HepG2 (cell line): ENCODE results near the gene IDUA. TPM values are rescaled to one million over a fixed set of nuclear protein-coding genes. Genes with fewer than 3 reads are reported as not detected.

Experiments
- ATAC-seq: fragments of 200-7000 bp; cut with Tn5 transposase; 3 replicates; pipeline ENCODE4 v1.9.1; 2020; ENCODE audit warnings: mild to moderate bottlenecking, moderate library complexity
- BruUV-seq: library from RNA; stranded (reverse); fragments of 400-500 nt; replicated peaks from 2 replicates; lab custom pipeline; 2021; lab: Mats Ljungman, UMichigan
- CTCF ChIA-PET: fragments of 300-600 bp; formaldehyde crosslinking; extraction: SDS; loops from one replicate; lab custom pipeline; 2021; ENCODE audit warnings: low total read pairs, inconsistent platforms, low intra/inter-chr PET ratio; lab: Yijun Ruan, JAX
- POLR2A ChIA-PET: fragments of 350-600 bp; sonication (Branson Sonifier 250); formaldehyde crosslinking; loops from one replicate; lab custom pipeline; 2020; ENCODE audit warnings: antibody characterized with exemption, inconsistent platforms; lab: Yijun Ruan, JAX
- DNase-seq: peaks from one replicate; pipeline ENCODE4 v3.0.0-alpha.2; 2015; ENCODE audit warnings: low spot score
- FAIRE-seq: peaks from 3 replicates; lab custom pipeline; 2011; peaks lifted over from hg19 to GRCh38; lab: Jason Lieb, UNC
- H2AFZ ChIP-seq: one replicate; pipeline ENCODE4 v1.6.1; 2011; ENCODE audit warnings: low read length, inconsistent platforms
- H3K27ac ChIP-seq: fragments of 300-600 bp; 3 replicates; pipeline ENCODE4 v1.8.0; 2011; ENCODE audit warnings: mixed run types, mild to moderate bottlenecking, mixed read lengths, low read length, inconsistent platforms; ENCODE audit not compliant: insufficient read depth; ENCODE audit errors: extremely low read length
- H3K27me3 ChIP-seq, 2 experiments: fragments of 200-600 bp in 1 of 2; 2 replicates in 1 of 2; 3 replicates in 1 of 2; pipeline versions ENCODE4 v1.6.0 to v1.8.0; 2011; ENCODE audit warnings: low read length in 2 of 2, mild to moderate bottlenecking in 2 of 2, moderate library complexity in 2 of 2, inconsistent platforms in 1 of 2; ENCODE audit not compliant: insufficient read depth in 2 of 2, control insufficient read depth in 1 of 2
- H3K36me3 ChIP-seq, 2 experiments: fragments of 200-600 bp in 1 of 2; replicated peaks in 1 of 2; 2 replicates in 1 of 2; 3 replicates in 1 of 2; pipeline versions ENCODE4 v1.5.1 to v1.8.0; 2011; ENCODE audit warnings: low read length in 2 of 2, inconsistent platforms in 1 of 2; ENCODE audit not compliant: insufficient read depth in 2 of 2, control insufficient read depth in 1 of 2
- H3K4me1 ChIP-seq: 2 replicates; pipeline ENCODE4 v1.5.1; 2012; ENCODE audit warnings: low read length, inconsistent platforms; ENCODE audit not compliant: insufficient read depth
- H3K4me2 ChIP-seq: 2 replicates; pipeline ENCODE4 v1.6.0; 2011; ENCODE audit warnings: low read depth, low read length, inconsistent platforms
- H3K4me3 ChIP-seq, 3 experiments: fragments of 200-600 bp in 1 of 3; sonication (generic), shearing (Covaris generic) in 1 of 3; replicated peaks in 1 of 3; 2 replicates each; pipeline ENCODE4 v1.5.1; 2011 to 2016; ENCODE audit warnings: low read length in 3 of 3, inconsistent platforms in 2 of 3, low read depth in 2 of 3, mild to moderate bottlenecking in 2 of 3, control low read depth in 1 of 3, mixed read lengths in 1 of 3; ENCODE audit not compliant: insufficient read depth in 1 of 3
- H3K79me2 ChIP-seq: one replicate; pipeline ENCODE4 v1.6.1; 2011; ENCODE audit warnings: low read length, inconsistent platforms; ENCODE audit not compliant: insufficient read depth
- H3K9ac ChIP-seq: 2 replicates; pipeline ENCODE4 v1.6.0; 2011; ENCODE audit warnings: mild to moderate bottlenecking, low read depth, low read length, inconsistent platforms; ENCODE audit not compliant: insufficient read depth
- H3K9me3 ChIP-seq: 2 replicates; pipeline ENCODE4 v1.5.1; 2012; ENCODE audit warnings: mild to moderate bottlenecking, low read length
- H4K20me1 ChIP-seq: 2 replicates; pipeline ENCODE4 v1.6.0; 2011; ENCODE audit warnings: inconsistent platforms, mild to moderate bottlenecking, low read length, moderate library complexity; ENCODE audit not compliant: insufficient read depth
- ARHGAP35 ChIP-seq: sonication (generic); formaldehyde crosslinking; IDR thresholded peaks from 2 replicates; pipeline ENCODE4 v1.9.0; 2022; ENCODE audit warnings: mild to moderate bottlenecking, inconsistent platforms, moderate library complexity, missing genetic modification reagents, borderline replicate concordance
- ATF7 ChIP-seq, 2 experiments: fragments of 450-650 bp in 1 of 2; sonication (generic) in 1 of 2; formaldehyde crosslinking in 1 of 2; IDR thresholded peaks; 2 replicates each; pipeline versions ENCODE4 v1.4.0 to v1.6.1; 2016 to 2020; ENCODE audit warnings: antibody characterized with exemption in 1 of 2, mild to moderate bottlenecking in 1 of 2, missing genetic modification reagents in 1 of 2
- GABPB1 ChIP-seq: IDR thresholded peaks from 2 replicates; pipeline ENCODE4 v1.6.1; 2016; ENCODE audit warnings: mild to moderate bottlenecking, missing genetic modification reagents, moderate library complexity, missing compliant biosample characterization
- GATA4 ChIP-seq: sonication (generic); IDR thresholded peaks from 2 replicates; pipeline ENCODE4 v1.6.1; 2016; ENCODE audit warnings: antibody characterized with exemption, low read depth, borderline replicate concordance
- KDM2A ChIP-seq: sonication (generic); formaldehyde crosslinking; IDR thresholded peaks from 2 replicates; pipeline ENCODE4 v1.4.0; 2020; ENCODE audit warnings: low read depth, missing genetic modification reagents, borderline replicate concordance
- MEIS2 ChIP-seq: sonication (generic); formaldehyde crosslinking; IDR thresholded peaks from 2 replicates; pipeline ENCODE4 v1.9.0; 2021; ENCODE audit warnings: mild to moderate bottlenecking, missing genetic modification reagents
- SAFB2 ChIP-seq: sonication (generic); formaldehyde crosslinking; IDR thresholded peaks from 2 replicates; pipeline ENCODE4 v1.5.1; 2020; ENCODE audit warnings: missing genetic modification reagents, low read depth, mild to moderate bottlenecking, borderline replicate concordance
- TBP ChIP-seq: sonication (generic); formaldehyde crosslinking; IDR thresholded peaks from 2 replicates; pipeline ENCODE4 v1.5.0; 2020; ENCODE audit warnings: missing genetic modification reagents
- ZNF225 ChIP-seq: sonication (generic); formaldehyde crosslinking; IDR thresholded peaks from 2 replicates; pipeline ENCODE4 v1.4.0; 2020; ENCODE audit warnings: mild to moderate bottlenecking, missing genetic modification reagents
- ZNF749 ChIP-seq: sonication (generic); formaldehyde crosslinking; IDR thresholded peaks from 2 replicates; pipeline ENCODE4 v1.8.0; 2022; ENCODE audit warnings: mild to moderate bottlenecking, missing genetic modification reagents, moderate library complexity, borderline replicate concordance
- ZNF766 ChIP-seq: sonication (generic); formaldehyde crosslinking; IDR thresholded peaks from 2 replicates; pipeline ENCODE4 v1.5.0; 2020; ENCODE audit warnings: missing genetic modification reagents, borderline replicate concordance
- WGBS: methylation state at CpG from one replicate; pipeline ENCODE4 v1.1.6; 2017; ENCODE audit warnings: low lambda C conversion rate; 5-methylcytosine and 5-hydroxymethylcytosine counted together
- in situ Hi-C: cut with HindIII; loops from 2 replicates; pipeline ENCODE4 v1.10.0; 2017; ENCODE audit warnings: low pct_unique_long_range_greater_than_20kb; ENCODE audit not compliant: extremely low pct_ligation_motif_present
- intact Hi-C: fragments of 100-400 bp; cut with micrococcal nuclease; formaldehyde crosslinking; loops from one replicate; pipeline ENCODE4 v1.10.0; 2022; ENCODE audit not compliant: unreplicated experiment
- polyA plus RNA-seq, 8 experiments: library from polyadenylated mRNA; depleted of rRNA in 3 of 8; stranded (reverse) in 7 of 8; unstranded in 1 of 8; fragments of >200 nt; fragmentation: Illumina TruSeq in 4 of 8; extraction: Trizol in 4 of 8; gene quantifications; 2 replicates each; pipeline versions ENCODE4 v1.2.1 to v1.2.3, GENCODE V29; 2011 to 2016; ENCODE audit warnings: low read depth in 4 of 8, missing spikeins in 1 of 8, mixed read lengths in 1 of 8; ENCODE audit not compliant: insufficient read depth in 1 of 8
- total RNA-seq, 5 experiments: library from RNA; depleted of rRNA; stranded (reverse); fragments of >200 nt; fragmentation: Illumina TruSeq; extraction: Trizol; gene quantifications; 2 replicates each; pipeline ENCODE4 v1.2.3, GENCODE V29; 2016; ENCODE audit warnings: low read depth in 1 of 5
- TF ChIP-seq, protein P1 (sequence below): sonication (generic); formaldehyde crosslinking; IDR thresholded peaks from 2 replicates; pipeline ENCODE4 v1.8.0; 2022; ENCODE audit warnings: mild to moderate bottlenecking, missing genetic modification reagents
- TF ChIP-seq, protein P2 (sequence below): sonication (generic); formaldehyde crosslinking; IDR thresholded peaks from 2 replicates; pipeline ENCODE4 v1.4.0; 2020; ENCODE audit warnings: low read depth, missing genetic modification reagents
- TF ChIP-seq, protein P3 (sequence below): fragments of 450-650 bp; IDR thresholded peaks from 2 replicates; pipeline ENCODE4 v1.6.1; 2017; ENCODE audit warnings: mild to moderate bottlenecking

IDUA gene
- total and polyA plus RNA-seq, 2 of the 13 experiments (the other 11 are each of a cell fraction or from before 2014, with no cell fraction given), result 0.77 to 1.0 TPM

DNA sequence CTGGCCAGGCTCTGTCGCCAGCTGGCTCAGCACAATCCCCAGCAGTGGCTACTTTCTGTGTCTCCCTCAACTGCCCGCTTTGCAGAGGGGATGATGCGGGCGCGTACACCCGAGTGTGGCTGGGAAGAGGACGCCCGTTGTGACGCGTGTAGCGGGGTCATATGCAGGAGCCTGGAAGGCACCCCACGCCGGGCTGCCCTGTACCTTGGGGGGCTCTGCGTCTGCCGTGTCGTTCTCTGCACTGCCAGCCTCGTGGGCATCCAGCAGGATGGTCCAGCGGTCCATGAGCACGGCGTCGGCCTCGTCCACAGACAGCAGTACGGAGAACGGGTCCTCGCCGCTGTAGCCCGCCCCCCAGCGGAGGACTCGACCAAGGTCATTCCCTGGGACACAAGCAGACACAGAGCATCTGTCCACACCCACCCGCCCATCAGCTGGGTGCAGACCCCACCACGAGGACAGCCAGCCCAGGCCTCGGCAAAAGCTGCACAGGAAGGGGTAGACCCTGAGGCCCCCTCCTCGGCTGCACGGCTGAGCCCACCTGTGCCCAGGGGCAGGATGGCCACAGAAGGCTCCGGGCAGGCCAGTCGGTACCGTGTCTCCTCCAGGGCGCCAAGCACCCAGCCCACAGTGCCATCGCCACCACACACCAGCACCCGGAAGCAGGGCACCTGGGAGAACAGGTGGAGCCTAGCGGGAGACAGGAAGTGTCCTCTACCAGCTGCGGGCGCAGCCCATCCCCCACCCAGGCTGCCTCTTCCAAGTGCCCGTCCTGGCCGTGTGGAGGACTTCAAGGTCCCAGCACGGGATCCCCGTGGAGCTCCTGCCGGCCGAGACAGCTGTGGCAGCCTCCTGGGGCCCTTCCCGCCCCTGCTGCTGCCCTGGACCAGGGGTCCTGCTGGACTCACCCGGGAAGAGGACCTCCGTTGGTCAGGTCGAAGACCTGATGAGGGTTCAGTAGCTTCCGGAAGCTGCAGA, 24.3 kb upstream of the IDUA start:
- FAIRE-seq (no peak), ATAC-seq (no peak), DNase-seq (no peak)
- 90% methylated on average over 2 of the region's 54 CpGs for whole genome bisulfite sequencing
- intact Hi-C loops (no loop called here), in situ Hi-C loops (no loop called here)
- no TSS peak for BruUV-seq
- H3K27me3 ChIP-seq, result no peaks in the 10 kb centered on the region
- H4K20me1 ChIP-seq, result no peaks in the 10 kb centered on the region
- H3K4me3 ChIP-seq, result no peak overlapping the region
- ChIA-PET POLR2A (interaction anchor here (1.1 kb wide), 1 partner anchor 24 kb away, joined by 3 read pairs; the partner anchor contains the start of gene IDUA), CTCF (no interaction called here)
- no peak overlapping the region for H2AFZ ChIP-seq
- H3K36me3 ChIP-seq, result 0 out of 5 replicates have a peak, but pooled peaks cover 0 to 1% of the 10 kb centered on the region in 2 experiments
- no peaks in the 10 kb centered on the region for H3K4me1 ChIP-seq
- no peak overlapping the region for H3K9ac ChIP-seq
- H3K4me2 ChIP-seq, result no peak overlapping the region
- H3K9me3 ChIP-seq, result no peaks in the 10 kb centered on the region
- H3K79me2 ChIP-seq, result no peaks in the 10 kb centered on the region
- no peak overlapping the region for H3K27ac ChIP-seq
- TF ChIP-seq TBP (CRISPR knock-in tag), result no peak
- no peak for TF ChIP-seq KDM2A
- no peak for TF ChIP-seq GABPB1 (CRISPR knock-in tag)
- TF ChIP-seq, protein P1, sequence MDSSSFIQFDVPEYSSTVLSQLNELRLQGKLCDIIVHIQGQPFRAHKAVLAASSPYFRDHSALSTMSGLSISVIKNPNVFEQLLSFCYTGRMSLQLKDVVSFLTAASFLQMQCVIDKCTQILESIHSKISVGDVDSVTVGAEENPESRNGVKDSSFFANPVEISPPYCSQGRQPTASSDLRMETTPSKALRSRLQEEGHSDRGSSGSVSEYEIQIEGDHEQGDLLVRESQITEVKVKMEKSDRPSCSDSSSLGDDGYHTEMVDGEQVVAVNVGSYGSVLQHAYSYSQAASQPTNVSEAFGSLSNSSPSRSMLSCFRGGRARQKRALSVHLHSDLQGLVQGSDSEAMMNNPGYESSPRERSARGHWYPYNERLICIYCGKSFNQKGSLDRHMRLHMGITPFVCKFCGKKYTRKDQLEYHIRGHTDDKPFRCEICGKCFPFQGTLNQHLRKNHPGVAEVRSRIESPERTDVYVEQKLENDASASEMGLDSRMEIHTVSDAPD (CRISPR knock-in tag), result no peak
- no peak for TF ChIP-seq ZNF766 (CRISPR knock-in tag)
- TF ChIP-seq SAFB2, result no peak
- TF ChIP-seq, protein P2, sequence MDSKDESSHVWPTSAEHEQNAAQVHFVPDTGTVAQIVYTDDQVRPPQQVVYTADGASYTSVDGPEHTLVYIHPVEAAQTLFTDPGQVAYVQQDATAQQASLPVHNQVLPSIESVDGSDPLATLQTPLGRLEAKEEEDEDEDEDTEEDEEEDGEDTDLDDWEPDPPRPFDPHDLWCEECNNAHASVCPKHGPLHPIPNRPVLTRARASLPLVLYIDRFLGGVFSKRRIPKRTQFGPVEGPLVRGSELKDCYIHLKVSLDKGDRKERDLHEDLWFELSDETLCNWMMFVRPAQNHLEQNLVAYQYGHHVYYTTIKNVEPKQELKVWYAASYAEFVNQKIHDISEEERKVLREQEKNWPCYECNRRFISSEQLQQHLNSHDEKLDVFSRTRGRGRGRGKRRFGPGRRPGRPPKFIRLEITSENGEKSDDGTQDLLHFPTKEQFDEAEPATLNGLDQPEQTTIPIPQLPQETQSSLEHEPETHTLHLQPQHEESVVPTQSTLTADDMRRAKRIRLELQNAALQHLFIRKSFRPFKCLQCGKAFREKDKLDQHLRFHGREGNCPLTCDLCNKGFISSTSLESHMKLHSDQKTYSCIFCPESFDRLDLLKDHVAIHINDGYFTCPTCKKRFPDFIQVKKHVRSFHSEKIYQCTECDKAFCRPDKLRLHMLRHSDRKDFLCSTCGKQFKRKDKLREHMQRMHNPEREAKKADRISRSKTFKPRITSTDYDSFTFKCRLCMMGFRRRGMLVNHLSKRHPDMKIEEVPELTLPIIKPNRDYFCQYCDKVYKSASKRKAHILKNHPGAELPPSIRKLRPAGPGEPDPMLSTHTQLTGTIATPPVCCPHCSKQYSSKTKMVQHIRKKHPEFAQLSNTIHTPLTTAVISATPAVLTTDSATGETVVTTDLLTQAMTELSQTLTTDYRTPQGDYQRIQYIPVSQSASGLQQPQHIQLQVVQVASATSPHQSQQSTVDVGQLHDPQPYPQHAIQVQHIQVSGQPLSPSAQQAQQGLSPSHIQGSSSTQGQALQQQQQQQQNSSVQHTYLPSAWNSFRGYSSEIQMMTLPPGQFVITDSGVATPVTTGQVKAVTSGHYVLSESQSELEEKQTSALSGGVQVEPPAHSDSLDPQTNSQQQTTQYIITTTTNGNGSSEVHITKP (CRISPR knock-in tag), result no peak
- no peak for TF ChIP-seq ATF7 (IDR thresholded peaks at IDR 0.05)
- no peak for TF ChIP-seq ATF7 (CRISPR knock-in tag; IDR thresholded peaks at IDR 0.05)
- TF ChIP-seq ZNF749 (CRISPR knock-in tag), result no peak
- no peak for TF ChIP-seq ARHGAP35 (CRISPR knock-in tag)
- TF ChIP-seq, protein P3, sequence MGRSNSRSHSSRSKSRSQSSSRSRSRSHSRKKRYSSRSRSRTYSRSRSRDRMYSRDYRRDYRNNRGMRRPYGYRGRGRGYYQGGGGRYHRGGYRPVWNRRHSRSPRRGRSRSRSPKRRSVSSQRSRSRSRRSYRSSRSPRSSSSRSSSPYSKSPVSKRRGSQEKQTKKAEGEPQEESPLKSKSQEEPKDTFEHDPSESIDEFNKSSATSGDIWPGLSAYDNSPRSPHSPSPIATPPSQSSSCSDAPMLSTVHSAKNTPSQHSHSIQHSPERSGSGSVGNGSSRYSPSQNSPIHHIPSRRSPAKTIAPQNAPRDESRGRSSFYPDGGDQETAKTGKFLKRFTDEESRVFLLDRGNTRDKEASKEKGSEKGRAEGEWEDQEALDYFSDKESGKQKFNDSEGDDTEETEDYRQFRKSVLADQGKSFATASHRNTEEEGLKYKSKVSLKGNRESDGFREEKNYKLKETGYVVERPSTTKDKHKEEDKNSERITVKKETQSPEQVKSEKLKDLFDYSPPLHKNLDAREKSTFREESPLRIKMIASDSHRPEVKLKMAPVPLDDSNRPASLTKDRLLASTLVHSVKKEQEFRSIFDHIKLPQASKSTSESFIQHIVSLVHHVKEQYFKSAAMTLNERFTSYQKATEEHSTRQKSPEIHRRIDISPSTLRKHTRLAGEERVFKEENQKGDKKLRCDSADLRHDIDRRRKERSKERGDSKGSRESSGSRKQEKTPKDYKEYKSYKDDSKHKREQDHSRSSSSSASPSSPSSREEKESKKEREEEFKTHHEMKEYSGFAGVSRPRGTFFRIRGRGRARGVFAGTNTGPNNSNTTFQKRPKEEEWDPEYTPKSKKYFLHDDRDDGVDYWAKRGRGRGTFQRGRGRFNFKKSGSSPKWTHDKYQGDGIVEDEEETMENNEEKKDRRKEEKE, result no peak
- no peak for TF ChIP-seq ZNF225
- no peak for TF ChIP-seq MEIS2 (CRISPR knock-in tag)
- no peak for TF ChIP-seq GATA4
